ENCODE data around the gene ACYP2.

- no peak for TF ChIP-seq CTCF (conservative IDR thresholded peaks at IDR 0.05)
- TF ChIP-seq ZFX (IDR thresholded peaks at IDR 0.05): no peak
Observed at GRCh38 chr2:54330926-54331835, 215.8 kb downstream of the ACYP2 start.

Data from C4-2B (cell line).